ENCODE data around the gene MYO18B. TPM values are rescaled to one million over a fixed set of nuclear protein-coding genes. Genes with fewer than 3 reads are reported as not detected.
A peak's percentile ranks its signal among the peaks of the same experiment; 100 is the strongest.

MYO18B gene, protein sequence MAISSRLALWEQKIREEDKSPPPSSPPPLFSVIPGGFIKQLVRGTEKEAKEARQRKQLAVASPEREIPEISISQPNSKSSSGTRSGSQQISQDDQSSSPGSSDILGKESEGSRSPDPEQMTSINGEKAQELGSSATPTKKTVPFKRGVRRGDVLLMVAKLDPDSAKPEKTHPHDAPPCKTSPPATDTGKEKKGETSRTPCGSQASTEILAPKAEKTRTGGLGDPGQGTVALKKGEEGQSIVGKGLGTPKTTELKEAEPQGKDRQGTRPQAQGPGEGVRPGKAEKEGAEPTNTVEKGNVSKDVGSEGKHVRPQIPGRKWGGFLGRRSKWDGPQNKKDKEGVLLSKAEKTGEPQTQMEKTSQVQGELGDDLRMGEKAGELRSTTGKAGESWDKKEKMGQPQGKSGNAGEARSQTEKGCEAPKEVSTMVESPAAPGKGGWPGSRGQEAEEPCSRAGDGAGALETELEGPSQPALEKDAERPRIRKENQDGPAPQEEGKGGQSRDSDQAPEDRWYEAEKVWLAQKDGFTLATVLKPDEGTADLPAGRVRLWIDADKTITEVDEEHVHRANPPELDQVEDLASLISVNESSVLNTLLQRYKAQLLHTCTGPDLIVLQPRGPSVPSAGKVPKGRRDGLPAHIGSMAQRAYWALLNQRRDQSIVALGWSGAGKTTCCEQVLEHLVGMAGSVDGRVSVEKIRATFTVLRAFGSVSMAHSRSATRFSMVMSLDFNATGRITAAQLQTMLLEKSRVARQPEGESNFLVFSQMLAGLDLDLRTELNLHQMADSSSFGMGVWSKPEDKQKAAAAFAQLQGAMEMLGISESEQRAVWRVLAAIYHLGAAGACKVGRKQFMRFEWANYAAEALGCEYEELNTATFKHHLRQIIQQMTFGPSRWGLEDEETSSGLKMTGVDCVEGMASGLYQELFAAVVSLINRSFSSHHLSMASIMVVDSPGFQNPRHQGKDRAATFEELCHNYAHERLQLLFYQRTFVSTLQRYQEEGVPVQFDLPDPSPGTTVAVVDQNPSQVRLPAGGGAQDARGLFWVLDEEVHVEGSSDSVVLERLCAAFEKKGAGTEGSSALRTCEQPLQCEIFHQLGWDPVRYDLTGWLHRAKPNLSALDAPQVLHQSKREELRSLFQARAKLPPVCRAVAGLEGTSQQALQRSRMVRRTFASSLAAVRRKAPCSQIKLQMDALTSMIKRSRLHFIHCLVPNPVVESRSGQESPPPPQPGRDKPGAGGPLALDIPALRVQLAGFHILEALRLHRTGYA (N-terminal part only)
- 1 to 10 TPM; 3.6 to 6.1 TPM for total RNA-seq

GRCh38 chr22:25741692-25742626 lies at the start of gene MYO18B:
TSS of gene MYO18B (plus strand) at chr22:25742188. CDS start at chr22:25761093, 18,905 bp downstream.
- CTCF ChIA-PET, result interaction anchor here (1.1 to 2.1 kb wide), 3 partner anchors 8 to 32 kb away, joined by 3 to 10 read pairs (median 3); no protein-coding TSS in a partner anchor
- Mint-ChIP-seq H3K27me3 (no peaks in the 10 kb centered on the region), H3K27ac (peak within 1 kb of the TSS; percentile 48), H3K4me3 (peak within 1 kb of the TSS; percentile 44), H3K4me1 (peaks cover 60% of the 10 kb centered on the region), H3K36me3 (peaks cover 37% of the 10 kb centered on the region), H3K9me3 (ENCODE audit: low read depth) (no peaks in the 10 kb centered on the region)
- ATAC-seq, result no peak
- no peak for DNase-seq

DNA sequence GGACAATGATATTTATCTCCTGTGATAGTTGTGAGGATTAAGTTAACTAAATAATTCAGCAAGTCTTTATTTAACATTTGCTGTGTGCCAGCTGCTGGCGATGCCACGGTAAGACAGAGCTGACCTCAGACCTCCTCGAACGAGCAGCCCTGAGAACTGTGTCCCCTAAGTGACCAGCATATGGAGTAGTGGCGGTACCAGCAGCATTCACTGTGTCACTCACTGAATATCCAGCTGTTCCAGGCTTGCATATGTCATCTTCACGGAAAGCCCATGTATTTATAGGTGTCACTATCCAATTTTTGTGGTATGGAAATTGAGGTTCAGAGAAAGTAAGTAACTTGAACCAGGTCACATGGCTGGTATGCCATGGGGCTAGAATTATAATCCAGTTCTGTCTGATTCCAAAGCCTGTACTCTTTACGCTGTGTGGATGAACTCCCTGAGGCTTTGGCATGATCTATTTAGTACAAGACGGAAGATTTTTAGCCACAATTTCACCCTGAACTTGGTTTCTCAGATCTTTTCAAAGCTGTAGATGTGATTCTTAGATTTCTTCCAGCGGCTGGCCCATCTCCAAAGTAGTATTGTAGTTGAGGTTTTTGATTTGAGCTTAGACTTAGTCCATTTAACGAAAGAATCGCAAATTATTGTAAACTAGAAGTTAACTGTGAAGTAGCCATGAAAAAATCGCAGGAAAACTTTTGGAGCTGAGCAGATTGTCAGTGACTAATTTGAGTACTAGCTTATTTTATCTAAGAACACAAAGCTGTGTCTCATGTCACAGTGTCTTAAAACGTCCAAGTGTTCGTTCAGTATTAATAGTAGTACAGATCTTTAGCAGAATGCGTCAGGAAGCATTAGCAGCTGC lies 49.4 kb upstream of the MYO18B start:
- CTCF ChIA-PET, result interaction anchor here (0.7 to 1.8 kb wide), 3 partner anchors 12 to 153 kb away, joined by 3 to 9 read pairs (median 3); no protein-coding TSS in a partner anchor
- H3K9me3 Mint-ChIP-seq (ENCODE audit: low read depth), result no peaks in the 10 kb centered on the region
- H3K4me1 Mint-ChIP-seq, result peaks cover 12% of the 10 kb centered on the region
- no peak for ATAC-seq
- no peak overlapping the region for H3K4me3 Mint-ChIP-seq
- DNase-seq, result no peak
- H3K27me3 Mint-ChIP-seq, result no peaks in the 10 kb centered on the region
- peaks cover 31% of the 10 kb centered on the region for H3K36me3 Mint-ChIP-seq
- H3K27ac Mint-ChIP-seq, result no peak overlapping the region

GRCh38 chr22:25693268-25693565 lies 48.8 kb upstream of the MYO18B start:
- Mint-ChIP-seq H3K27me3 (no peaks in the 10 kb centered on the region), H3K36me3 (peaks cover 31% of the 10 kb centered on the region), H3K9me3 (ENCODE audit: low read depth) (no peaks in the 10 kb centered on the region), H3K27ac (no peak overlapping the region), H3K4me3 (no peak overlapping the region), H3K4me1 (peaks cover 12% of the 10 kb centered on the region)
- CTCF ChIA-PET, result interaction anchor here (0.7 to 1.8 kb wide), 4 partner anchors 12 to 152 kb away, joined by 3 to 9 read pairs (median 3); no protein-coding TSS in a partner anchor
- no peak for DNase-seq
- no peak for ATAC-seq

DNA sequence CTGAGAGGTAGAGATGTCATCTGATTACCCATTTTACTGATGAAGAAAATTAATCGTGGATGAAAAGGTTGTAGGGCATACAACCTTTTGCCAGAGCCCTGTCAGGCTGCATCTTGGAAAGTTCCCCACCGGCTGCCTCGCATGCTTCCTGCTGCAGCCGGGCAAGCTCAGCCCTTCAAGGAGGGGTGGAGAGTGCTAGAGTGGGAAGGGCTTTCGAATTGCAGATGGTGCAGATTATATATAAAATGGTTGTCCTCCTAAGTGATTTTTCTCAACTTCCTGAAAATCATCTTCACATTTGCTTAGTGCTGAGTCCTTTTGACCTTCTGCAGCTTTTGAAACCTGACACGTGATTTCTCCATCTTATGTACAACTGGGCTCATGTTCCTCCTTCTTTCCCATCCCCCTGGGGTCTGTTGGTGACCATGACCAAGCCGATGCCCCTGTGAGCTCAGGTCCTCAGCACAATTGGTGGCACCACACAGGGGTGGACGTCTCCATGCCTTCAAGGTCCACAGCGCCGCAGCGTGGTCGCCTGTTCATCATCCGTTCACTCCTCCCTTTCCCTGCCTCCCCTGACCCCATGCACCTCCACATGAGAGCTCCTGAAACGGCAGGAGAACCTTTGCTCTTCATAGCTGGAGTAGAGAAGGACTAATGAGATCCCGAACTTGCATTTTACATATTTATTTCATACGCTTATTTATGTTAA lies 47.6 kb upstream of the MYO18B start:
- peaks cover 33% of the 10 kb centered on the region for H3K36me3 Mint-ChIP-seq
- DNase-seq, result no peak
- CTCF ChIA-PET, result interaction anchor here (1.0 kb wide), 1 partner anchor 27 kb away, joined by 3 read pairs; no protein-coding TSS in a partner anchor

DNA sequence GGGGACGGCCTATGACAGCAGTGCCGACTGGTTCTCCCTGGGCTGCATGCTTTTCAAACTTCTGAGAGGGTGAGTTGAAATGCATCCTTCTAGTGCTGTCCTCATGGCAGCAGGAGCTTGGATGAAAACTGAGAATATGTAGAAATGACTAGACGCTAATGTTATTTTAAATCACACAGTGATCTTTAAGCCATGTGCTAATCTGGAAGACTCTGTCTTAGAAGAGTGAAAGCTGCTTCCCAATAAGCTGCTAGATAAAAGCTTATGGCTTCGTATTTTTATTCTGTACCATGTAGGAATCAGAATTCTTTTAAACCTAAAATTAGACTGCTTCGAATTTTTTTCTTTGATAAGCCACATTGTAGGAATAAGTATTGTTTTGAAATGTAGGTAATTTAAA lies 46.8 kb upstream of the MYO18B start:
- no peak overlapping the region for H3K27ac Mint-ChIP-seq

More for the DNA sequence above, 47.6 kb upstream of the MYO18B start:
- Mint-ChIP-seq H3K4me1 (peaks cover 14% of the 10 kb centered on the region), H3K27me3 (no peaks in the 10 kb centered on the region), H3K27ac (no peak overlapping the region), H3K4me3 (no peak overlapping the region), H3K9me3 (ENCODE audit: low read depth) (no peaks in the 10 kb centered on the region)
- ATAC-seq, result no peak

DNA sequence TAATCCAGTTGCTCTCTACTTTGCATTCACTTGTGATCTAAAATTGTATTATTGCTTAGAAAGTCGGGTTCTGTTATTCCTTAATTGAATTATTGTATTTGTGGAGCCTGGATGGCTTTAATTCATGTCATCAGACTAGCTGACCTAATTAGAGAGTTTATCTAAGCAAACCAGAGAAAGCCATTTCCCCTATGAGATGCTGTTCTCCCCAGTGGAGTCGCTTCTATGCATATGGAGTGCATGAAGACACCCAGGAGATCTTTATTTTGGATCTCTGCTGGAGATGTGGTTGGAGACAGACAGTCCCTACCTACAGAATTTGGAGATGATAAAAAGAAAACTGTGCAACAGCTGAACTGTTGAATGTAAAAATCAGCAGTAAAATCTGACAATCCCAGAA lies 45.2 kb upstream of the MYO18B start:
- Mint-ChIP-seq H3K9me3 (ENCODE audit: low read depth) (no peaks in the 10 kb centered on the region), H3K36me3 (peaks cover 25% of the 10 kb centered on the region), H3K4me3 (no peak overlapping the region), H3K27me3 (no peaks in the 10 kb centered on the region), H3K27ac (no peak overlapping the region), H3K4me1 (peaks cover 8% of the 10 kb centered on the region)
- no peak for ATAC-seq
- CTCF ChIA-PET, result interaction anchor here (1.0 to 2.8 kb wide), 3 partner anchors 76 to 234 kb away, joined by 3 to 9 read pairs (median 5); no protein-coding TSS in a partner anchor
- no peak for DNase-seq

More for the DNA sequence above, 46.8 kb upstream of the MYO18B start:
- H3K36me3 Mint-ChIP-seq, result peaks cover 29% of the 10 kb centered on the region
- no peaks in the 10 kb centered on the region for H3K27me3 Mint-ChIP-seq
- CTCF ChIA-PET, result interaction anchor here (2.8 kb wide), 1 partner anchor 233 kb away, joined by 9 read pairs; no protein-coding TSS in a partner anchor
- peaks cover 10% of the 10 kb centered on the region for H3K4me1 Mint-ChIP-seq
- H3K9me3 Mint-ChIP-seq (ENCODE audit: low read depth), result no peaks in the 10 kb centered on the region
- no peak for DNase-seq
- no peak overlapping the region for H3K4me3 Mint-ChIP-seq
- ATAC-seq, result no peak

- ATAC-seq, result no peak
These were observed 44.8 kb upstream of the MYO18B start for GRCh38 chr22:25697181-25697664.

GRCh38 chr22:25697978-25698377 lies 44.0 kb upstream of the MYO18B start:
- H3K27ac Mint-ChIP-seq, result no peak overlapping the region
- no peak overlapping the region for H3K4me3 Mint-ChIP-seq
- DNase-seq (no peak), ATAC-seq (no peak)
- H3K27me3 Mint-ChIP-seq, result no peaks in the 10 kb centered on the region
- H3K36me3 Mint-ChIP-seq, result peaks cover 31% of the 10 kb centered on the region
- H3K9me3 Mint-ChIP-seq (ENCODE audit: low read depth), result no peaks in the 10 kb centered on the region
- H3K4me1 Mint-ChIP-seq, result peaks cover 18% of the 10 kb centered on the region
- CTCF ChIA-PET, result interaction anchor here (1.1 to 3.8 kb wide), 3 partner anchors 75 to 250 kb away, joined by 4 to 13 read pairs (median 9); no protein-coding TSS in a partner anchor

More at GRCh38 chr22:25697181-25697664, 44.8 kb upstream of the MYO18B start:
- DNase-seq, result no peak
- Mint-ChIP-seq H3K9me3 (ENCODE audit: low read depth) (no peaks in the 10 kb centered on the region), H3K27ac (no peak overlapping the region), H3K36me3 (peaks cover 28% of the 10 kb centered on the region), H3K4me3 (no peak overlapping the region), H3K27me3 (no peaks in the 10 kb centered on the region), H3K4me1 (peaks cover 12% of the 10 kb centered on the region)
- CTCF ChIA-PET, result interaction anchor here (1.0 to 2.8 kb wide), 3 partner anchors 76 to 235 kb away, joined by 3 to 9 read pairs (median 5); no protein-coding TSS in a partner anchor

GRCh38 chr22:25698461-25698860 lies 43.5 kb upstream of the MYO18B start:
- H3K9me3 Mint-ChIP-seq (ENCODE audit: low read depth), result no peaks in the 10 kb centered on the region
- ATAC-seq (no peak), DNase-seq (no peak)
- peaks cover 34% of the 10 kb centered on the region for H3K36me3 Mint-ChIP-seq
- peaks cover 23% of the 10 kb centered on the region for H3K4me1 Mint-ChIP-seq
- H3K27me3 Mint-ChIP-seq, result no peaks in the 10 kb centered on the region
- no peak overlapping the region for H3K4me3 Mint-ChIP-seq
- no peak overlapping the region for H3K27ac Mint-ChIP-seq
- CTCF ChIA-PET, result interaction anchor here (1.1 to 3.8 kb wide), 2 partner anchors 75 to 251 kb away, joined by 4 to 13 read pairs; no protein-coding TSS in a partner anchor

DNA sequence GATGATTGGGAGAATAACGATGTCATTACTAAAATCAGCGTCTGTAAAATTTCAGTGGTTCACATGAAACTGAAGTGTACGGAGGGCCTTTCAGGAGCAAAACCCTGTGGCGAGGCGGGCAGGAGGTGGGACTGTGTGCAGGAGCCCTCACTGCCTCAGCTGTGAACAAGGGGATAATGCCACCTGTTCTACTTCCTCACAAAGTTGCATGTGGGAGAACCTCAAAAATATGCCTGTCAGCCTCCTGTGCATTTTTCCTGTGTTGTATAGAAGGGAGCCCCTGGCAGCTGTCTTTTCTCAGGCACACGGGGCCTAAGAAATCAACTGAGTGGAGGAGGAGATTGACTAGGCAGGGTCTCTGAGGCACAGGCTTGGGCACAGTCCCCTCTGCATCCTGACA lies 43.0 kb upstream of the MYO18B start:
- Mint-ChIP-seq H3K27me3 (no peaks in the 10 kb centered on the region), H3K36me3 (peaks cover 37% of the 10 kb centered on the region), H3K27ac (no peak overlapping the region), H3K4me3 (no peak overlapping the region), H3K9me3 (ENCODE audit: low read depth) (no peaks in the 10 kb centered on the region), H3K4me1 (peaks cover 28% of the 10 kb centered on the region)
- CTCF ChIA-PET, result interaction anchor here (0.7 to 3.8 kb wide), 2 partner anchors 10 to 74 kb away, joined by 3 to 13 read pairs; no protein-coding TSS in a partner anchor
- DNase-seq (no peak), ATAC-seq (no peak)
